MG63 (cell line): ENCODE measurements around the gene FRS3. TPM values are rescaled to one million over a fixed set of nuclear protein-coding genes. Genes with fewer than 3 reads are reported as not detected.

Source experiments
- DNase-seq: peaks from one replicate; pipeline ENCODE4 v3.0.0-alpha.2; 2020
- H3K27me3 ChIP-seq: fragments of 250-450 bp; sonication (Bioruptor Pico); 2 replicates; pipeline ENCODE4 v1.5.1; 2020; ENCODE audit warnings: mild to moderate bottlenecking, moderate library complexity
- H3K36me3 ChIP-seq: fragments of 250-450 bp; sonication (Bioruptor Pico); 2 replicates; pipeline ENCODE4 v1.5.1; 2020; ENCODE audit warnings: mild to moderate bottlenecking, moderate library complexity
- H3K4me3 ChIP-seq: fragments of 250-450 bp; sonication (Bioruptor Pico); 2 replicates; pipeline ENCODE4 v1.5.1; 2020; ENCODE audit warnings: mild to moderate bottlenecking, moderate library complexity
- H3K9me3 ChIP-seq: fragments of 250-450 bp; sonication (Bioruptor Pico); 2 replicates; pipeline ENCODE4 v1.5.1; 2020; ENCODE audit warnings: mild to moderate bottlenecking, moderate library complexity
- total RNA-seq: library from RNA; depleted of rRNA; stranded (reverse); fragments of >200 nt; shearing (Covaris generic); gene quantifications from 2 replicates; pipeline ENCODE4 v1.2.3, GENCODE V29; 2014; ENCODE audit warnings: low replicate concordance

Gene FRS3
- total RNA-seq, 1 experiment from 2014 or later: 0.49 TPM

DNA sequence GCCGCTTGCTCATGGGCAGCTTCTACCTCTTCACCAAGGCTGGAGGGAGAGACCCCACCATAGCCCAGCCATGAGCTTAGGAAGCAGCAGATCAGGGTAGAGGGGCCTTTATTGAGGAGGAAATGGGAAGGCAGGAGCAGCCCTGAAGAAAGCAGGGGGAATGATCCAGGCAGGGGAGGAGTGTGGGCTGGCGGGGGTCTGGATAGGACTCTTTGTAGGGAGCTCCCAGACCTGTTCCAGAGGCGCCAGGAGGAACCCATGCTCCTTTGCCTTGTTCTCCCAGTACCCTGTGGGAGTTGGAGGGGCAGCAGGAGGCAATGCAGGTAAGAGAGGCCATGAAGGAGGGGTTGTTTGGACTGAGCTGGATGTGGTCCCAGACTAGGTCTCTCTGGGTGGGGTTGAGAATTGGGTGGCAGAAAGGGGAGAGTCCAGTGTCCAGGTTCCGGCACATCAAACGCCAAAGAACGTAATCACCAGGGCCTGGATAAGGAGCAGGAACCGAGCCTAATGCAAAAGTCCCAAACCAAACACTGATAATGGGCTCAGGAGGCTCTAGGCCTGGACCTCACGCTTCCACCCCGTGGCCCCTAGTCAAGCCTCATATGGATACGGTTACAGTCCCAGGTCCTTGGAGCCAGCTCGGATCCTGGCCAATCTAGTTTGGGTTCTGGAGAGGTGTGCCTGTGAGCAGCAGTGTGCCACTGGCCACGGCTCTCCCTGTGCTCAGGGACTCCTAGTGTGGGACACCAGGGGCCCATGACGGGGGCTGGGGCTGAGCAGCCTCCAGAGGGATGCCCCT, 20.4 kb downstream of the FRS3 start:
- H3K36me3 ChIP-seq: no peaks in the 10 kb centered on the region
- H3K4me3 ChIP-seq: no peak overlapping the region
- DNase-seq: no peak
- H3K27me3 ChIP-seq: no peaks in the 10 kb centered on the region
- H3K9me3 ChIP-seq: no peaks in the 10 kb centered on the region

DNA sequence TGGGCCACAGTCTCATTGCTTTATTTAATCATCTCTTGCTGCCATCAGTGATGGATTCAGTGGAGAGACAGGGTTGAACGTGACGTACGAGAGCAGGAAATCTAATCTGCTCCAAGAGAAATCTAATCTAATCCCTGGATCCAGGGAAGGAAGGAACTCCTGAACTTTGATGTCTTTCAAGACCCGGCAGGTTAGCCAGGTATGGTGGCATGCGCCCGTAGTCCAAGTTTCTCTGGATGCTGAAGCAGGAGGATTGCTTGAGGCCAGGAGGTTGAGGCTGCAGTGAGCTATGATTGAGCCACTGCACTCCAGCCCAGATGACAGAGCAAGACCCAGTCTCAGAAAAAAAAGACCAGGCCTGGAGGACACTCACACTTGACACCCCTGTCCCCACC, 21.1 kb downstream of the FRS3 start:
- Histone ChIP-seq H3K9me3 (no peaks in the 10 kb centered on the region), H3K27me3 (no peaks in the 10 kb centered on the region), H3K4me3 (no peak overlapping the region), H3K36me3 (no peaks in the 10 kb centered on the region)
- no peak for DNase-seq

DNA sequence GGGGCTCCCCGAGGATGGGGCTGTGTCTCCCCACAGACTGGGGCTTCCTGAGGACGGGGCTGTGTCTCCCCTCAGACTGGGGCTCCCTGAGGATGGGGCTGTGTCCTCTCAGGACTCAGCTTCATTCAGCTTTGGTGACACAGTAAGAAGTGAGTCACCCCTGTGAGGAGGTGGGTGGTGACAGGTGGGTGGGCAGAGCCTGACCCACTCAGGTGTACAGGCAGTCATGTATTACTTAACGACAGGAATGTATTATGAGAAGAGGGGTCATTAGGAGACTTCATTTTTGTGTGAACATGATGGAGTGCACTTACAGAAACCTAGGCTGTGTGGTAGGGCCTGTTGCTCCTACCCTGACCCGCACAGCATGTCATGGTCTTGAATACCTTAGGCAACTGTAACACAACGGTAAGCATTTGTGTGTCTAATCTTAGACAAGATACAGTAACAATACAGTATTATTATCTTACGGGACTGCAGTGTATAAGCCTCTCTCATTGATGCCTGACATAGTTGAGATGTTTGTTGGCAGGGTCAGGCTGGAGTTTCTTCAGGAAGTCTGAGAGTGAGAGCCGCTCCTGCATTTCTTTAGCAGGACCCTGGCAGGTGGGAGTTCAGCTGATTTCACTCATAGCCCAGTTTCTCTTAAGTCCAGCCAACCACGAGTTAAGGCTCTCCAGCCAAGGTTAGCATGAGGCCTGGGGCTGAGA, 21.6 kb downstream of the FRS3 start:
- Histone ChIP-seq H3K36me3 (no peaks in the 10 kb centered on the region), H3K27me3 (no peaks in the 10 kb centered on the region), H3K4me3 (no peak overlapping the region), H3K9me3 (no peaks in the 10 kb centered on the region)
- no peak for DNase-seq

DNA sequence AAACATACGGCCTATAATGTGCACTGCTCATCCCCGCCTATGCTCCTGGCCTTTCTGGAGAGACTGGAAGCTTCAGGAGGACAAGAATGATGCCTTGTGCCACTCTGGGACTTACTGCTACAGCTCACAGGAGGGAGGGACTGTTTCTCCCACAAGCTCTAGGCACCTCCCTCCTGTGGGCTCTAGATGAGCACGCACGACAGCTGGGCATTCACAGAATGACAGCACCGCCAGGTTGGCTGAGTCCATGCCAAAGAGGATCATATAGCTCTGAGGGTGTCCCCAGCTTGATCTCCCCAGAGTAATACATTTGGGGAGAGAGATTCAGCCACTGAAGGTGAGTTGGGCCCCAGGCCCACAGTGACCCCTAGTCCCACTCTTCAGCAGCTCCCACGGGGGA, 22.4 kb downstream of the FRS3 start:
- no peak for DNase-seq
- Histone ChIP-seq H3K9me3 (no peaks in the 10 kb centered on the region), H3K27me3 (no peaks in the 10 kb centered on the region), H3K4me3 (no peak overlapping the region), H3K36me3 (no peaks in the 10 kb centered on the region)

DNA sequence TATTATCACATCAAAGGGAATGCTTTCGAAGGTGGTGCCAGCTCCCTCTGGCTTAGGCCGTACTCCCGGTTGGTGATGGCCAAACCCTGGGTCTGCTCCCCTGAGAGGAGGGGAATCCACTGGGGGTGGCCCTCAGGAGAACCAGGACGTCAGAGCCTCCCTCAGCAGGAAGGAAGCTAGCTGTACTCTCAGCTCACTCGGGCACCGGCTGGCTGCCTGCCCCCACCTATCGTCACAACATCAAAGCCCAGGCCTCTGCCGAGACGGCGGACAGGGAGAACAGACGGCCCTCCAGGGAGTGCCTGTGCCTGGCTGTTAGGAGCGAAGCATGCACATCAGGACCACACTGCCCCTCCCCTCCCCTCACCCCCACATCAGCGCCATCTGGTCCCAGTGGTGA, 23.3 kb downstream of the FRS3 start:
- no peak overlapping the region for H3K4me3 ChIP-seq
- no peak for DNase-seq
- no peaks in the 10 kb centered on the region for H3K36me3 ChIP-seq
- no peaks in the 10 kb centered on the region for H3K27me3 ChIP-seq
- no peaks in the 10 kb centered on the region for H3K9me3 ChIP-seq

DNA sequence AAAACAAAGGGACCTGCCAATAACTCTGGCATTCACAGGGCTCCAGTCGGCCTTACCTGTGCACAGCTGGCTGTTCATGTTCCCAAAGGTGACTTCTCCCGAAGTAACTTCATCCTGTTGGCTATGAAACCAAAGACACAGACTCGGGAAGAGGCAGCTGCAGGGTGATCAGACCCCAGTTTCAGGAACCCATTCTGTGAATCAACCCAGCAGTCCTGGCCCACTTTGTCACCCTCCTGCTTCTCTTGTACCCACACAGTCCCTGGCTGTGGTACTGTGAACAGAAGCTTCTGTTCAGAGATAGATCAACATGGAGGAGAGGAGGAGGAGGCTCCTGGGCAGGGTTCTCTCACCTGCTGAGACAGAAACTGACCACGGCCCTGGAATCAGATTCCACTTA, 23.8 kb downstream of the FRS3 start:
- no peaks in the 10 kb centered on the region for H3K9me3 ChIP-seq
- no peak overlapping the region for H3K4me3 ChIP-seq
- DNase-seq: no peak
- H3K27me3 ChIP-seq: no peaks in the 10 kb centered on the region
- H3K36me3 ChIP-seq: no peaks in the 10 kb centered on the region

DNA sequence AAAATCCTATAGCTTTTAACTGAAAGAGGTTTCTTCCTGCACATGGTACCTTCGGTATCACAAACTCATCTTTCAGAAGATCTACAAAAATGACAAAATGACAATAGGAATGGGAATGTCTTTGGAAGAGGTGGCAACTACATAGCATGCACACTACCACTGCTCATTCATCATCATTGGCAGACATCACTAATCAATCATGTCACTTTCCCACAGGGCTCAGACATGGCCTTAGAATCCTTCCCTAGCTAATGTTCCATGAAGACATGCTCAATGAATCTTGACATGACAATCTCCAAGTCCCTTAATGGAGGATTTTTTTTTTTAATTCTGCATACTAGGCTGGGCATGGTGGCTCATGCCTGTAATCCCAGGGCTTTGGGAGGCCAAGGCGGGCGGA, 29.3 kb downstream of the FRS3 start:
- DNase-seq: no peak
- no peaks in the 10 kb centered on the region for H3K27me3 ChIP-seq
- no peak overlapping the region for H3K4me3 ChIP-seq
- H3K9me3 ChIP-seq: no peaks in the 10 kb centered on the region
- no peaks in the 10 kb centered on the region for H3K36me3 ChIP-seq

DNA sequence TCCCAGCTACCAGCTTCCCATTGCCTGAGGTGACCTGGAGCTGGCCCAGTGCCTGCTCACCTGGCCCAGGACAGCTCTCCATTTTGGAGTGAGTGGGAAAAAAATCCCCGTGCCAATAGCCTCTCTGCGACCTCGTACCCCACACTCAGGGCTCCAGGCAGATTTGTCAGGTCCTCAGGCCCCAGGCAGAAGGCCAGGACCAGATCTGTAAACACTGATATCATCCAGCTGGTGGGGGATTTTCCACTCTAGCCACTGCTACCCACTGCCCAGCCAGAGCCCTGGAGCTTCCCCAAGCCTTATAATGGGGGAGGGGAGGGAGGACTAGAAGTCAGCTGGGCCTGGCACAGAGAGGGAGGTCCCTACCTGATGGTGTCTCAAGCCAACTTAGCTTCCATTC, 31.2 kb downstream of the FRS3 start:
- H3K36me3 ChIP-seq: no peaks in the 10 kb centered on the region
- H3K9me3 ChIP-seq: no peaks in the 10 kb centered on the region
- DNase-seq: no peak
- no peak overlapping the region for H3K4me3 ChIP-seq
- no peaks in the 10 kb centered on the region for H3K27me3 ChIP-seq

DNA sequence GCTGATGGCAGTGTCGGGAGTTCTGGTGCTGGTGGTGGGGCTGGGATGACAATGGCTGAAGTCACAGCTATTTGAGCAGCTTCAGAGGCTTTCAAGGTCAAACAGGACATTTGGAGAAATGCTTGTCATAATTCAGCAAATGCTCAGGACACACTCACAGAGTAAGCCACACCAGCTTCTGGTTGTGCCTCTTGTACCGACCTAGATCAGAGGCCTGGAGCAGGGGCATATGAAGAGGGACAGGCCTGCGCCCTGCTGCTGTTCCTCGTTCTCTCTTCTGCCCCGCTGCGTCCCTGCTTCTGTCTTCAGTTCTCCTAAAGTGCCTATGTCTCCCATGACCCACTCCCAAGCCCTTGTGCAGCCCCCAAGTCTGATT, 31.6 kb downstream of the FRS3 start:
- Histone ChIP-seq H3K4me3 (no peak overlapping the region), H3K36me3 (no peaks in the 10 kb centered on the region), H3K9me3 (no peaks in the 10 kb centered on the region), H3K27me3 (no peaks in the 10 kb centered on the region)
- DNase-seq: no peak

DNA sequence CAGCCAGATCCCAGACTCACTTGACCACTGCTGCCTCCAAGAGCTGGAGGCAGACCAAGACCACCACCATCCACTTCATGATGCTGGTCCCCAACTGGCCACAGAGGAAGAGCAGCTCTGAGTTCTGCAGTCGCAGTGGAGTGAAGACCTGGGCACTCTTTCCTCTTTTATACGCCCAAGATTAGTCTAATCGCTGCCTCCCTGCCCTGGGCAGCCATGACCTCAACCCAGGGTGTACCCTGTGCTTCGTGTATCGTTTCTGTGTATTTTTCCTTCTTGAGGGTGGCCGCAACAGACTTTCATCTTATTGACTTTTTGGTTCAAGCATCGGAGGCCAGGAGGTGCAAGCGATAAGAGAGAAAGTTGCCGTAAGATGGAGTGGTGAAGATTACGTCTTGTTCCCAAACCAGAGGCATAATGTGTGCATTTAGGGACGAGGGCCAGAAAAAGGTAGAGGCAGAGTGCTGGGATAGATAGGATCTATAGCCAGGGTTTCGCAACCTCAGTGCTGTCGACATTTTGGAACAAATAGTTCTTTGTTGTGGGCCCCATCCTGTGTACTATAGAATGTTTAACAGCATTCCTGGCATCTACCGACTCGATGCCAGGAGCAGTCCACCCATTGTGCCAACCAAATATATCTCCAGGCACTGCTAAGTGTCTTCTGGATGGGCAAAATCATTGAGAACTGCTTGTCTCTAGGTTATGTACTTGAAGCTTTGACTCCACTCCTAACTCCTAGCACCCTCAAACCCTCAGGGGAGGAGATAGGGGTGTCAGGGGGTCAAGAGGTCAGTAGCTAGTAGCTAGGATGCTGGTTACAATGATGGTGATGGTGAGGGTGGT, 32.2 kb downstream of the FRS3 start, which contains the start of gene PGC:
TSS of gene PGC (minus strand) at position 142 of the 846 bp plus-strand sequence. CDS start at position 79, 63 bp downstream.
- Histone ChIP-seq H3K4me3 (no peak within 1 kb of the TSS), H3K9me3 (no peaks in the 10 kb centered on the region), H3K27me3 (no peaks in the 10 kb centered on the region), H3K36me3 (no peaks in the 10 kb centered on the region)
- no peak for DNase-seq

DNA sequence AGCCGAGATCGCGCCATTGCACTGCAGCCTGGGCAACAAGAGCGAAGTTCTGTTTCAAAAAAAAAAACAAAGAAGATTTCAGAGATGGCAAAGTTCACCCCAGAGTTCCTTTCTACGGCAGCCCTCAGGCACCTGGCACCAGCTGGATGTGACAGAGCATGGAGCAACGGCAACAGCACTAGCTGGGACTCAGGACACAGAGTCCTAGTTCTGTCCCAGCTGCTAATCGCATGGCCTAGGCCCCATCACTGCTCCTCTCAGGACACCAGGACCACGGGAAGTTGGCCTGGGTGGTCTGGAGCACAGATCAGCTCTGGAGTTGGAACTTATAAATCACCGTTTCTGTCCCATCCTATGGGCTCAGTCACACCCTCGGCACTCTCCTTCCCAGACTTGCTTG, 33.6 kb downstream of the FRS3 start:
- no peaks in the 10 kb centered on the region for H3K36me3 ChIP-seq
- no peaks in the 10 kb centered on the region for H3K9me3 ChIP-seq
- no peak overlapping the region for H3K4me3 ChIP-seq
- DNase-seq: no peak
- H3K27me3 ChIP-seq: no peaks in the 10 kb centered on the region

DNA sequence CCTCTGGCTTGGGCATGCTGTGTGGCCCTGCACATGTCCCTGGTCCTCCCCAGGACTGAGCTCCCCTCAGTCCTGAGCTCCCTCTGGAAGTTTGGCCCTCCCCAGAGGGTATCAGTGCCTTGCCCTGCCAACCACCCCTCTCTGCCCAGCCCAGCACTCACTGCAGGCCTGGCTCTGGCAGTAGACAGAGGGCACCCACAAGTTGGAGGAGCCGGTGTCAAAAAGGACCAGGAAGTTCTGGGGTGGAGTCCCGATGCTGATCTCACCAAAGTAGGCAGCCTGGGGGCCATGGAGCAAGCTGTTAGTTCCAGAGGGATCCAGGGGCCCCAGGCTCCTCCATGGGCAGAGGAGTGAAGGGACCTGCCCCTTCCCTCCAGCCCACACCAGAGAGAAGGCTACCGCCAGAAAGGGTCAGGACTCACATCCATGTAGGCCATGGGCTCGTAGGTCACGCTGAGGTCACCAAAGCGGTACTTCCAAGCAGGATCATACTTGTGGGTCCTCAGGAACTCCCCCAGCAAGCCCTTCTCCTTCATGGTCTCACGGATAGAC, 35.4 kb downstream of the FRS3 start:
- H3K36me3 ChIP-seq: no peaks in the 10 kb centered on the region
- H3K4me3 ChIP-seq: no peak overlapping the region
- no peaks in the 10 kb centered on the region for H3K27me3 ChIP-seq
- DNase-seq: no peak
- H3K9me3 ChIP-seq: no peaks in the 10 kb centered on the region

DNA sequence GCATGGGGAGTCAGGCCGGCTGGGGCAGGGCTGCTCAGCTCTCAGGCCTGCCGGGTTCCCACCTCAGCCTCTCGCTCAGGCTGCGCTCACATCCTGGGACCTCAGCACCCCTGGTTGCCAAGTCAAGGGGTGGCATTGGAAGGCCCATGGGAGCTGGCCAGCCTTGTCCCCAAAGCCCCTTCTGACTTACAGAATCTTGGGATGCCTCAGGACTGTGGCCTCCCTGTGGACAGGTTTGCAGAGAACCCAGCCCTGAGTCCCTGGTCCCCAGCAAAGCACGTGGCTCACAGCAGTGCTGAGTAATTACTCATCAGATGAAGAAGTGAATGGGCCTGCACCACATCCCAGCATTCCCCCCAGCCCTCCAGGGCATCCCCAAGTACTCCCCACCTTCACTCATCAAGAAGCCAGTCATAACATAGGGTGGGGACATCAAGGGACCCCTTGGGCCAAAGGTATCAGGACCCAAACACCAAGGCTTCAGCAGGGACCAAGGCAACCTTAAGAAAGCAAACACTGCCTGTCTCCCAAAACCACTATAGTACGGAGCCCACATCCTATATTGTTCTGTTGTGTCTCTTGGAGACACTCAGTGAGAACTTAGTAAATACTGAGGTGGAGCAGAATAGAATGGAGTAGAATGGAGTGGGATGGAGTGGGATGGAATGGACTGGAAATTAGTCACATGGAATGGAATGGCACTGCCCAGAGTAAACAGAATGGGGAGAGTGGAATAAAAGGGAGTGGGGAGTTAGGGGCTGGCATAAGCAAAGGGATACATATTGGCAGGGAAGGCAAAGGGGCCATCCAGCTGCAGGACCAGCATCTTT, 36.1 kb downstream of the FRS3 start:
- no peaks in the 10 kb centered on the region for H3K36me3 ChIP-seq
- no peaks in the 10 kb centered on the region for H3K27me3 ChIP-seq
- no peak overlapping the region for H3K4me3 ChIP-seq
- no peaks in the 10 kb centered on the region for H3K9me3 ChIP-seq
- DNase-seq: no peak

DNA sequence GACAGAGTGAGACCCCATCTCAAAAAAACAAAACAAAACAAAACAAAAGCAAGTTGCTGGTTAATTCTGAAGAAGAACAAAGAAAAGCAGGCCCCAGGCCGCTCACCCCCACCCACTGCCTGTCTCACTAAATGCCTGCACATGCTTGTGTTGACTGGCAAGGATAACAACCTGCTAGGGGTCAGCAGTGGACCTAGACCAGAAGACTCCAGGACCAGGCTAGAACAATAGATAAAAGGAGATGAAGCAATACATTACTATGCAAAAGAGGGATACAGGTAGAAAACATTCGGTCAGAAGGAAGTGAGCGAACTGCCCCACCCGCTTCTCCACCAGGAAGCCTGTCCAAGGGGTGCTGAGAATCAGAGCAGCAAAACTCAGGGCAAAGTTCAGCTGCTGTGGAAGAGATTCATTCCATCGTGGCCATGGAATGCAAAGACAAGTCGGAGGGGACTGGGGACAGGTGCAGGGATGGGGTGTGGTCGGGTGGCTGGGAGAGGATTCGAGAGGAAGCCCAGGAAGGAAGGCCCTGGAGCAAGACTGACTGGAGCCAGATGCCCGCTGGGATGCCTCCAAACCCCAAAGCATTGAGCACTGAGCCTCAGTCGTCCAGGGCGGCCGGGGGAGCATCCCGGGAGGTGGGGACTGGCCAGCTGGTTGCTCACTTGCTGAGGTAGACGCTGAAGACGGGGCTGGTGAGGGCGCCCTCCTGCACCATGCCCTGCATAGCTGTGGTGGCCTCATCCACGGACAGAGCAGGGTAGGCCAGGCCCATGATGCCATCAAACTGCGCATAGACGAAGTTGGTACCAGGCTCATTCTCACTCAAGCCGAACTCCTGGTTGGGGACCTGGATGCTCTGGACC, 37.8 kb downstream of the FRS3 start:
- Histone ChIP-seq H3K36me3 (no peaks in the 10 kb centered on the region), H3K4me3 (no peak overlapping the region)
- DNase-seq: no peak

DNA sequence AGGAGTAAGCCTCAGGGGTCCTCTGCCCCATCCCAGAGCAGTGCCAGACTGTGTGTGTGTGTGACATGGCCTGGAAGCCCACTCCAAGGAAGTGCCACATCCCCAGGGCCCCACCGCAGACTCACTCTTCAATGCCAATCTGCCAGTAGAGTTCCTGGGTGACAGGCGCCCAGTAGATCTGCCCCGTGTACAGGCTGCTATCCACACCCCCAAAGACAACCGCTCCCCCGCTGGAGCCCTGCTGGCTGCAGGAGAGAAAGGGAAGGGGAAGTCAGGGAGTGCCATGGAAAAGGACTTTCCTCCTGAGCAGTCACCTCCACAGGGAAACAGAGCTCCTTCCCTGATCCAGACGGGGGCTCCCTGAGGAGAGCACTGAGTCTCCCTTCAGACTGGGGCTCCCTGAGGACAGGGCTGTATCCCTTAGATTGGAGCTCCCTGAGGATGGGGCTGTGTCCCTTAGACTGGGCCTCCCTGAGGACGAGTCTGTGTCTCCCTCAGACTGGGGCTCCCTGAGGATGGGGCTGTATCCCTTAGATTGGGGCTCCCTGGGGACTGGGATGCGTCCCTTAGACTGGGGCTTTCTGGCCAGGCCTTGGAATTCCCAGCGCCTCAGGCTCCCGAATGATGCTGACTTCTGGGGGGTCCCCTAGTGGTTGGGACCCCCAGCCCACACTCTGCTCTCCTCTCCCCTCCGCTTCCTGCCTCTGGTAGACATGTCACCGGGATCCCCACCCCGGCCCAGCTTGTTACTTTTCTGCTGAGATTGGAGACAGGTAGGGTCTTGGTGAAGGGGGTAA, 39.1 kb downstream of the FRS3 start:
- DNase-seq: no peak
- Histone ChIP-seq H3K9me3 (no peaks in the 10 kb centered on the region), H3K4me3 (no peak overlapping the region), H3K27me3 (no peaks in the 10 kb centered on the region), H3K36me3 (no peaks in the 10 kb centered on the region)

More for the DNA sequence above, 37.8 kb downstream of the FRS3 start:
- Histone ChIP-seq H3K9me3 (no peaks in the 10 kb centered on the region), H3K27me3 (no peaks in the 10 kb centered on the region)
